Neural cell (in vitro differentiated cells): ENCODE results near the gene CXCL6.

Experiments used
- EZH2 ChIP-seq: fragments of 200-600, 300-800 bp; shearing (Covaris generic), sonication (generic); IDR thresholded peaks from 2 replicates; pipeline ENCODE4 v1.6.1; 2014; ENCODE audit warnings: antibody characterized with exemption, low read length, borderline replicate concordance, mild to moderate bottlenecking; ENCODE audit not compliant: insufficient read depth, poor library complexity, severe bottlenecking
- POLR2AphosphoS5 ChIP-seq: IDR thresholded peaks from 2 replicates; pipeline ENCODE4 v1.6.1; 2012
- RAD21 ChIP-seq: fragments of 450-650 bp; conservative IDR thresholded peaks from 2 replicates; pipeline ENCODE4 v1.6.1; 2014; ENCODE audit warnings: antibody characterized with exemption, mild to moderate bottlenecking, moderate library complexity
- TAF1 ChIP-seq: IDR thresholded peaks from 2 replicates; pipeline ENCODE4 v1.6.1; 2012; ENCODE audit warnings: low read depth
- TF ChIP-seq, protein P1 (sequence below): fragments of 450-650 bp; IDR thresholded peaks from 2 replicates; pipeline ENCODE4 v1.5.1; 2014; ENCODE audit warnings: antibody characterized with exemption, mild to moderate bottlenecking, moderate library complexity; ENCODE audit not compliant: poor library complexity, severe bottlenecking

DNA sequence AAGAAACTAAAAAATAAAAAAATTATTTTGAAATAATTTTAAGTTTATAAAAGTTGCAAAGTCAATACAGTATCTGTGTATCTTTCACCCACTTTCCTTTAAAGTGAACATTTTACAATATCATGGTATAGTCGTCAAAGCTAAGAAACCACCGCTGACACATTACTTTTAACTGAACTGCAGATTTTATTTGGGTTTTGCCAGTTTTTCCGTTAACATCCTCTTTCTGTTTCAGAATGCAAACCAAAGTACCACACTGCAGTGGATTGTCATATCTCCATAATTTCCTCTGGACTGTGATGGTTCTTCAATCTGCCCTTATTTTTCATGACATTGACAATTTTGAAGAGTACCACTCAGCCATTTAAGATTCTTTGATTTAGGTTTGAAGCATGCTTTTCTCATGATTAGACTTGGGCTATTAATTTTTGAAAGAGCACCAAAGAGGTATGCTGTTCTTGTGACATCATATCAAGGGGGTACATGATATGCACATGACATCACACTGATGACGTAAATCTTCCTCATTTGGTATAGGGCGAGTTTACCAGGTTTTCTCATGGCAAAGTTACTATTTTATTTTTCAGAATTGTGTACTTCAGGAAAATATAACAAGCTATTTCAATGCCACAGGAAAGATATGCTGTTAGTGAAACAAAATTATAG, 29.1 kb downstream of the CXCL6 start:
- TF ChIP-seq, protein P1, sequence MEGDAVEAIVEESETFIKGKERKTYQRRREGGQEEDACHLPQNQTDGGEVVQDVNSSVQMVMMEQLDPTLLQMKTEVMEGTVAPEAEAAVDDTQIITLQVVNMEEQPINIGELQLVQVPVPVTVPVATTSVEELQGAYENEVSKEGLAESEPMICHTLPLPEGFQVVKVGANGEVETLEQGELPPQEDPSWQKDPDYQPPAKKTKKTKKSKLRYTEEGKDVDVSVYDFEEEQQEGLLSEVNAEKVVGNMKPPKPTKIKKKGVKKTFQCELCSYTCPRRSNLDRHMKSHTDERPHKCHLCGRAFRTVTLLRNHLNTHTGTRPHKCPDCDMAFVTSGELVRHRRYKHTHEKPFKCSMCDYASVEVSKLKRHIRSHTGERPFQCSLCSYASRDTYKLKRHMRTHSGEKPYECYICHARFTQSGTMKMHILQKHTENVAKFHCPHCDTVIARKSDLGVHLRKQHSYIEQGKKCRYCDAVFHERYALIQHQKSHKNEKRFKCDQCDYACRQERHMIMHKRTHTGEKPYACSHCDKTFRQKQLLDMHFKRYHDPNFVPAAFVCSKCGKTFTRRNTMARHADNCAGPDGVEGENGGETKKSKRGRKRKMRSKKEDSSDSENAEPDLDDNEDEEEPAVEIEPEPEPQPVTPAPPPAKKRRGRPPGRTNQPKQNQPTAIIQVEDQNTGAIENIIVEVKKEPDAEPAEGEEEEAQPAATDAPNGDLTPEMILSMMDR, result no peak
- no peak for TF ChIP-seq POLR2AphosphoS5
- no peak for TF ChIP-seq EZH2
- no peak for TF ChIP-seq RAD21
- TF ChIP-seq TAF1, result no peak
